Measurements from ENCODE around the gene ZNF487. TPM values are rescaled to one million over a fixed set of nuclear protein-coding genes. Genes with fewer than 3 reads are reported as not detected.

The ZNF487 gene
- total and polyA plus RNA-seq, 2 of the 13 experiments (the other 11 are each of a cell fraction or from before 2014, with no cell fraction given) = 7.4 to 8.8 TPM

DNA sequence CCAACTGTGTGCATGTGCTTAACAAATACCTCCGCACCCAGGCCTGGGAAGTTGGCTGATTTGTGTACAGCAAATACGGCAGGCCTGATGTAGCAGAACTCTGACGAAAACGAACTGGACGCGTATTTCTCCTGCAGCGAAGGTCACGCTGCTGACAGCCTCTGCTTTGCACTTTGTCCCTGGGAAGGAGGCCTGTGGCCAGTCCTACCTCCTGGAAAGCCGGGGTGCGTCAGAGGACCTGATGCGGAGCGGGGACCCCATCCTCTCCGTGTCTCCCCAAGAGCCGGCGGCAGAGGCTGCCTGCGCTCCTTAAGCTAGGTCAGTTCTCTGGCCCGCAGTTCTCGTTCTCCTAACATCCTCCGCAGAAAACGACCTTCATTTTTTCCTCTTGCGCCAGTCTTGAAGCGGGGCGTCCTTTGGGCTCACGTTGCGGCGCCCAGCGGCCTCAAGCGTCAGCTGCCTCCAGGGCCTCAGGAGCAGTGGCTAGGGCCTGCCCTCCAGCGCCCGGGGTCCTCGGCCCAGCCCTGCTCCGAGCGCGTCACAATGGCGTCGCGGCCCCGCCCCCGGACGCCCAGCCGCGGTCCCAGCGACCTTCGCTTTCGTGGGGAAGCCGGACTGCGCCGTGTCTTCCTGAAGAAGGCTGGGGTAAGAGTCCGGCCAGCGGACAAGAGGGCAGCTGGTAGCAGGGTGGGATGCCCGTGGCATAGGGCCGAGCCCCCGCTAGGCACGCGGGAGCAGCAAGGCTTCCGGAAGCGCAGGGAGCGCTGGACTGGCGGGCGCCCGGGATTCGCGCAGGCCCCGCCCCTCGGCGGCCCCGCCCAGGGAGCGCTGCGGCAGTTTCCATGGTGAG, at the start of gene ZNF487 (continued):
- TF ChIP-seq NFIC (IDR thresholded peaks at IDR 0.05; ENCODE audit: low read length) (no peak), ONECUT2 (CRISPR knock-in tag; IDR thresholded peaks at IDR 0.05) (no peak), HNRNPH1 (optimal IDR thresholded peaks at IDR 0.05; ENCODE audit: low read depth, low read length) (no peak), ATF7-NPFF (CRISPR knock-in tag; IDR thresholded peaks at IDR 0.05; ENCODE audit: low read depth) (peak; percentile 70), CENPX (CRISPR knock-in tag; IDR thresholded peaks at IDR 0.05) (no peak), GFI1 (CRISPR knock-in tag; IDR thresholded peaks at IDR 0.05; ENCODE audit: borderline replicate concordance) (no peak), ZNF781 (CRISPR knock-in tag; IDR thresholded peaks at IDR 0.05; ENCODE audit: borderline replicate concordance, not compliant biosample characterization) (no peak), EZH2 (conservative IDR thresholded peaks at IDR 0.05; ENCODE audit: low read depth, low read length) (no peak), REXO4 (CRISPR knock-in tag; IDR thresholded peaks at IDR 0.05; ENCODE audit: borderline replicate concordance) (no peak), IKZF4 (CRISPR knock-in tag; IDR thresholded peaks at IDR 0.05; ENCODE audit: borderline replicate concordance, low read depth, not compliant biosample characterization) (no peak), ZNF263 (CRISPR knock-in tag; IDR thresholded peaks at IDR 0.05) (peak; percentile 42; the same call in 1 of the 2 replicates), SOX5 (CRISPR knock-in tag; IDR thresholded peaks at IDR 0.05; ENCODE audit: borderline replicate concordance) (peak; percentile 40; the same call in 1 of the 2 replicates)
- TF ChIP-seq, protein P1, sequence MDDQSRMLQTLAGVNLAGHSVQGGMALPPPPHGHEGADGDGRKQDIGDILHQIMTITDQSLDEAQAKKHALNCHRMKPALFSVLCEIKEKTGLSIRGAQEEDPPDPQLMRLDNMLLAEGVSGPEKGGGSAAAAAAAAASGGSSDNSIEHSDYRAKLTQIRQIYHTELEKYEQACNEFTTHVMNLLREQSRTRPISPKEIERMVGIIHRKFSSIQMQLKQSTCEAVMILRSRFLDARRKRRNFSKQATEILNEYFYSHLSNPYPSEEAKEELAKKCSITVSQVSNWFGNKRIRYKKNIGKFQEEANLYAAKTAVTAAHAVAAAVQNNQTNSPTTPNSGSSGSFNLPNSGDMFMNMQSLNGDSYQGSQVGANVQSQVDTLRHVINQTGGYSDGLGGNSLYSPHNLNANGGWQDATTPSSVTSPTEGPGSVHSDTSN (CRISPR knock-in tag; IDR thresholded peaks at IDR 0.05; ENCODE audit: borderline replicate concordance) = no peak
- TF ChIP-seq, protein P2, sequence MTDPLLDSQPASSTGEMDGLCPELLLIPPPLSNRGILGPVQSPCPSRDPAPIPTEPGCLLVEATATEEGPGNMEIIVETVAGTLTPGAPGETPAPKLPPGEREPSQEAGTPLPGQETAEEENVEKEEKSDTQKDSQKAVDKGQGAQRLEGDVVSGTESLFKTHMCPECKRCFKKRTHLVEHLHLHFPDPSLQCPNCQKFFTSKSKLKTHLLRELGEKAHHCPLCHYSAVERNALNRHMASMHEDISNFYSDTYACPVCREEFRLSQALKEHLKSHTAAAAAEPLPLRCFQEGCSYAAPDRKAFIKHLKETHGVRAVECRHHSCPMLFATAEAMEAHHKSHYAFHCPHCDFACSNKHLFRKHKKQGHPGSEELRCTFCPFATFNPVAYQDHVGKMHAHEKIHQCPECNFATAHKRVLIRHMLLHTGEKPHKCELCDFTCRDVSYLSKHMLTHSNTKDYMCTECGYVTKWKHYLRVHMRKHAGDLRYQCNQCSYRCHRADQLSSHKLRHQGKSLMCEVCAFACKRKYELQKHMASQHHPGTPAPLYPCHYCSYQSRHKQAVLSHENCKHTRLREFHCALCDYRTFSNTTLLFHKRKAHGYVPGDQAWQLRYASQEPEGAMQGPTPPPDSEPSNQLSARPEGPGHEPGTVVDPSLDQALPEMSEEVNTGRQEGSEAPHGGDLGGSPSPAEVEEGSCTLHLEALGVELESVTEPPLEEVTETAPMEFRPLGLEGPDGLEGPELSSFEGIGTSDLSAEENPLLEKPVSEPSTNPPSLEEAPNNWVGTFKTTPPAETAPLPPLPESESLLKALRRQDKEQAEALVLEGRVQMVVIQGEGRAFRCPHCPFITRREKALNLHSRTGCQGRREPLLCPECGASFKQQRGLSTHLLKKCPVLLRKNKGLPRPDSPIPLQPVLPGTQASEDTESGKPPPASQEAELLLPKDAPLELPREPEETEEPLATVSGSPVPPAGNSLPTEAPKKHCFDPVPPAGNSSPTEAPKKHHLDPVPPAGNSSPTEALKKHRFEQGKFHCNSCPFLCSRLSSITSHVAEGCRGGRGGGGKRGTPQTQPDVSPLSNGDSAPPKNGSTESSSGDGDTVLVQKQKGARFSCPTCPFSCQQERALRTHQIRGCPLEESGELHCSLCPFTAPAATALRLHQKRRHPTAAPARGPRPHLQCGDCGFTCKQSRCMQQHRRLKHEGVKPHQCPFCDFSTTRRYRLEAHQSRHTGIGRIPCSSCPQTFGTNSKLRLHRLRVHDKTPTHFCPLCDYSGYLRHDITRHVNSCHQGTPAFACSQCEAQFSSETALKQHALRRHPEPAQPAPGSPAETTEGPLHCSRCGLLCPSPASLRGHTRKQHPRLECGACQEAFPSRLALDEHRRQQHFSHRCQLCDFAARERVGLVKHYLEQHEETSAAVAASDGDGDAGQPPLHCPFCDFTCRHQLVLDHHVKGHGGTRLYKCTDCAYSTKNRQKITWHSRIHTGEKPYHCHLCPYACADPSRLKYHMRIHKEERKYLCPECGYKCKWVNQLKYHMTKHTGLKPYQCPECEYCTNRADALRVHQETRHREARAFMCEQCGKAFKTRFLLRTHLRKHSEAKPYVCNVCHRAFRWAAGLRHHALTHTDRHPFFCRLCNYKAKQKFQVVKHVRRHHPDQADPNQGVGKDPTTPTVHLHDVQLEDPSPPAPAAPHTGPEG (CRISPR knock-in tag; IDR thresholded peaks at IDR 0.05) = peak; percentile 70
- TF ChIP-seq, protein P3, sequence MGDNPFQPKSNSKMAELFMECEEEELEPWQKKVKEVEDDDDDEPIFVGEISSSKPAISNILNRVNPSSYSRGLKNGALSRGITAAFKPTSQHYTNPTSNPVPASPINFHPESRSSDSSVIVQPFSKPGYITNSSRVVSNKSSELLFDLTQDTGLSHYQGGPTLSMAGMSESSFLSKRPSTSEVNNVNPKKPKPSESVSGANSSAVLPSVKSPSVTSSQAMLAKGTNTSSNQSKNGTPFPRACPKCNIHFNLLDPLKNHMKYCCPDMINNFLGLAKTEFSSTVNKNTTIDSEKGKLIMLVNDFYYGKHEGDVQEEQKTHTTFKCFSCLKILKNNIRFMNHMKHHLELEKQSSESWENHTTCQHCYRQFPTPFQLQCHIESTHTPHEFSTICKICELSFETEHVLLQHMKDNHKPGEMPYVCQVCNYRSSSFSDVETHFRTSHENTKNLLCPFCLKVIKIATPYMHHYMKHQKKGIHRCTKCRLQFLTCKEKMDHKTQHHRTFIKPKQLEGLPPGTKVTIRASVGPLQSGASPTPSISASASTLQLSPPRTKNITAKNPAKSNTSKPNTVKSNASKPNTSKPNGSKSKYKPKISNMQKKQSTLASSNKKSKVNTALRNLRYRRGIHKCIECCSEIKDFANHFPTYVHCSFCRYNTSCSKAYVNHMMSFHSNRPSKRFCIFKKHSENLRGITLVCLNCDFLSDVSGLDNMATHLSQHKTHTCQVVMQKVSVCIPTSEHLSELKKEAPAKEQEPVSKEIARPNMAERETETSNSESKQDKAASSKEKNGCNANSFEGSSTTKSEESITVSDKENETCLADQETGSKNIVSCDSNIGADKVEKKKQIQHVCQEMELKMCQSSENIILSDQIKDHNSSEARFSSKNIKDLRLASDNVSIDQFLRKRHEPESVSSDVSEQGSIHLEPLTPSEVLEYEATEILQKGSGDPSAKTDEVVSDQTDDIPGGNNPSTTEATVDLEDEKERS (CRISPR knock-in tag; IDR thresholded peaks at IDR 0.05) = peak; percentile 86; the same call in 1 of the 2 replicates
- TF ChIP-seq, protein P4, sequence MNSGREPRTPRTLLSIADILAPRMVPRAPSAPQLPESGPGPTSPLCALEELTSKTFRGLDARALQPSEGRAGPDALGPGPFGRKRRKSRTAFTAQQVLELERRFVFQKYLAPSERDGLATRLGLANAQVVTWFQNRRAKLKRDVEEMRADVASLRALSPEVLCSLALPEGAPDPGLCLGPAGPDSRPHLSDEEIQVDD (CRISPR knock-in tag; IDR thresholded peaks at IDR 0.05; ENCODE audit: borderline replicate concordance) = no peak; the same call in 1 of the 2 replicates

Measured in HepG2 (cell line).